Skeletal muscle satellite cell (primary cell): Measurements from ENCODE around the gene PLEKHO2.

ENCODE experiments used
- H3K27me3 ChIP-seq: 2 replicates; pipeline ENCODE4 v1.7.0; 2013; ENCODE audit warnings: low read length; ENCODE audit not compliant: control insufficient read depth, insufficient read depth
- H3K36me3 ChIP-seq: 2 replicates; pipeline ENCODE4 v1.7.0; 2013; ENCODE audit warnings: mild to moderate bottlenecking, control low read depth, low read length; ENCODE audit not compliant: insufficient read depth
- H3K4me1 ChIP-seq: 2 replicates; pipeline ENCODE4 v1.7.0; 2013; ENCODE audit warnings: low read length; ENCODE audit not compliant: control insufficient read depth, insufficient read depth
- H3K4me2 ChIP-seq: 2 replicates; pipeline ENCODE4 v1.7.0; 2013; ENCODE audit warnings: mild to moderate bottlenecking, low read length
- H3K4me3 ChIP-seq: 2 replicates; pipeline ENCODE4 v1.7.0; 2013; ENCODE audit warnings: low read length
- H3K9ac ChIP-seq: 2 replicates; pipeline ENCODE4 v1.7.0; 2013; ENCODE audit warnings: mild to moderate bottlenecking, low read depth, low read length, moderate library complexity
- H3K9me3 ChIP-seq: replicated peaks from 2 replicates; pipeline ENCODE4 v1.7.0; 2013; ENCODE audit warnings: mild to moderate bottlenecking, control low read depth, low read length

Gene PLEKHO2

DNA sequence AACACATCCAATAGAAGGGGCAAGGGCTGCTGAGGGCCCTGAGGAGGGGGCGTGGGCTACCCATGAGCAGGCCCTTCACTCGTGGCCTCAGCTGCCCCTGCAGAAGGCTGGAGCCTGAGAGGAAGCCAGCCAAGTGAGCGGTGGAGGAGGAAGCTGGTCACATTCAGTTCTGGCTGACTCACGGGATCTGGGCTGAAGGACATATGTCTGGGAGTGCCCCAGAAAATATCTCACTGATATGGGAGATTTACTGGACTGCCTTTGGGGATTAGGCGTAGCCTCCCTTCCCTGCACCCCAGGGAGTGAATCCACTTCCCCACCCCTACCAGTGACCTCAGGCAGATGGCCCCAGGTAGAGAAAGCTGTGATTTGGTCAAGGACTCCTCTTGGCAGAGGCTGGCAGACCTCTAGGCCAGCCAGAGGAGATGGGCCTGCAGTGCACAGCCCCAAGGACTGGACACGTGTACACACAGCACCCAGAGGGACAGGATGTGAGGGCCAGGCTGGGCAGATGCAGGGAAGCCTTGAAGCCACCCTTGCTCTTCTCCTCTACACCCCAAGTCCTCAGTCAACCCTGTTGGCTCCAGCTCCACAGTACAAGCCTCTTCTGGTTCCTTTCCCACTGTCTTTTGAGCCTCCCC is 55.8 kb downstream of the PLEKHO2 start:
- peak overlapping the region; percentile 54 for H3K9ac ChIP-seq
- no peaks in the 10 kb centered on the region for H3K27me3 ChIP-seq
- peak overlapping the region; percentile 24 for H3K4me2 ChIP-seq
- peaks cover 52% of the 10 kb centered on the region for H3K4me1 ChIP-seq
- H3K9me3 ChIP-seq, result no peaks in the 10 kb centered on the region
- H3K36me3 ChIP-seq, result no peaks in the 10 kb centered on the region
- no peak overlapping the region for H3K4me3 ChIP-seq

DNA sequence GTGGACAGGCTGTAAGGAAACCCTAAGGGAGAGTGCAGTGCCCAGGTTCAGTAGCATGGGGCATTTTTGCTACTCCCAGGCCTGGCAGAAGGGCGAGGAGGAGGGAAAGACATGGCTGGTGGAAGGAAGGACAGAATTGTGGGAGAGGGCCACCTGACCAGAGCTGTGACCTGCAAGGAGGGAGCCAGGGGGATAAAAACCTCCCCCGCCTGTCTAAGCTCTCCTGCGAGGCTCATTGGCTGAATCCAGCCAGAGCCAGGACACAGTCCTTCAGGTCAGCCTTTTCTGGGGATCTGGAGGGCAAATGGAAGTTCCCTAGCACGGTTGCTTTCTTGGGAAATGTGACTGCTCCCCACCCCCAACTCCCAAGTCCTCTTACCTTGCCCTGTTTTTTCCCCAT is 56.7 kb downstream of the PLEKHO2 start:
- H3K9me3 ChIP-seq, result no peaks in the 10 kb centered on the region
- H3K4me2 ChIP-seq, result no peak overlapping the region
- H3K4me3 ChIP-seq, result no peak overlapping the region
- peaks cover 50% of the 10 kb centered on the region for H3K4me1 ChIP-seq
- no peaks in the 10 kb centered on the region for H3K36me3 ChIP-seq
- H3K9ac ChIP-seq, result no peak overlapping the region
- H3K27me3 ChIP-seq, result no peaks in the 10 kb centered on the region

DNA sequence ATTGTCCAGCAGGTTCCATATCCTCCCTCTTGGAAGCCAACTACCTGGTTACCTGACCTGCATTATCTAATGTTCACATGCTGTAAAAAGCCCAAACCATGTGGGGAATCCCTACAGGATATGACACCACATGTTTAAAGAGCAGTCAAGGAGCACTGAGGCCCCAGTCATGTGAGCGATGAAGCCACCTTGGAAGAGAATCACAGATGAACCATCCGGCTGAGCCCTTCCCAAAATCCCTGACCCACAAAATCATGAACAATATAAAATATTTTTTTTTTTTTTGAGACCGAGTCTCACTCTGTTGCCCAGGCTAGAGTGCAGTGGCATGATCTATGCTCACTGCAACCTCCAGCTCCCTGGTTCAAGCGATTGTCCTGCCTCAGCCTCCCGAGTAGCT is 59.4 kb downstream of the PLEKHO2 start:
- Histone ChIP-seq H3K4me1 (peaks cover 28% of the 10 kb centered on the region), H3K36me3 (no peaks in the 10 kb centered on the region), H3K4me2 (no peak overlapping the region), H3K4me3 (no peak overlapping the region), H3K9ac (no peak overlapping the region), H3K27me3 (no peaks in the 10 kb centered on the region), H3K9me3 (no peaks in the 10 kb centered on the region)

DNA sequence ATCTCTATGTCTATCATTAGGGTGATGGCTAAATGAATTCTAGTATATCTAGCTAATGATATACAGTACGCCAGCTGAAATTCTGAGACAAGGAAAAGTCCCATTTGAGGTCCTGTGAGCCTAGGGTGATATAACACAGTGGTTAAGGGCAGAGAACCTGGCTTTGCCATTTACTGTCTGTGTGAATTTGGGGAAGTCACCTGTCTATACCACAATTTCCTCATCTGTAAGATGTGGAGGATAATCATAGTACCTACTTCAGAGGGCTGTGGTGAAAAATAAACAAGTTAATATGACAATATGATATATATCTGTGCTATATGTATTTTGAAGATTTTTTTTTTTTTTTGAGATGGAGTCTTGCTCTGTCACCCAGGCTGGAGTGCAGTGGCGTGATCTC is 60.2 kb downstream of the PLEKHO2 start:
- Histone ChIP-seq H3K4me1 (peaks cover 21% of the 10 kb centered on the region), H3K4me3 (no peak overlapping the region), H3K27me3 (no peaks in the 10 kb centered on the region)

DNA sequence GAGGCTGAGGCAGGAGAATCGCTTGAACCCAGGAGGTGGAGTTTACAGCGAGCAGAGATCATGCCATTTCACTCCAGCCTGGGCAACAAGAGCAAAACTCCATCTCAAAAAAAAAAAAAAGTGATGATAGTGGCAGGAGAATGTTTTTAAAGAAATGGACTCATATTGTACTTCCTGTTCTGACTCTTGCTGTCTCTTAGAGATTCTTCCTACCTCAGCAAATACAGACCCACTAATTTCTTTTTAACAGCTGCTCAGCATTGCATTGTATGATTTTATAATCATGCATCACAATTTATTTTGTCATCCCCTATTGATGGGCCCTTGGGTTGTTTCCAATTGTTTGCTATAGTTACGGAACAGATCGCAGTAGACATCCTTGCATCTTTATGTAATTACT is 61.1 kb downstream of the PLEKHO2 start:
- Histone ChIP-seq H3K36me3 (no peaks in the 10 kb centered on the region), H3K4me3 (no peak overlapping the region), H3K9ac (no peak overlapping the region), H3K4me2 (no peak overlapping the region), H3K4me1 (peaks cover 11% of the 10 kb centered on the region), H3K27me3 (no peaks in the 10 kb centered on the region), H3K9me3 (no peaks in the 10 kb centered on the region)

More for the DNA sequence above, 60.2 kb downstream of the PLEKHO2 start:
- no peaks in the 10 kb centered on the region for H3K36me3 ChIP-seq
- H3K9me3 ChIP-seq, result no peaks in the 10 kb centered on the region
- H3K9ac ChIP-seq, result no peak overlapping the region
- H3K4me2 ChIP-seq, result no peak overlapping the region

DNA sequence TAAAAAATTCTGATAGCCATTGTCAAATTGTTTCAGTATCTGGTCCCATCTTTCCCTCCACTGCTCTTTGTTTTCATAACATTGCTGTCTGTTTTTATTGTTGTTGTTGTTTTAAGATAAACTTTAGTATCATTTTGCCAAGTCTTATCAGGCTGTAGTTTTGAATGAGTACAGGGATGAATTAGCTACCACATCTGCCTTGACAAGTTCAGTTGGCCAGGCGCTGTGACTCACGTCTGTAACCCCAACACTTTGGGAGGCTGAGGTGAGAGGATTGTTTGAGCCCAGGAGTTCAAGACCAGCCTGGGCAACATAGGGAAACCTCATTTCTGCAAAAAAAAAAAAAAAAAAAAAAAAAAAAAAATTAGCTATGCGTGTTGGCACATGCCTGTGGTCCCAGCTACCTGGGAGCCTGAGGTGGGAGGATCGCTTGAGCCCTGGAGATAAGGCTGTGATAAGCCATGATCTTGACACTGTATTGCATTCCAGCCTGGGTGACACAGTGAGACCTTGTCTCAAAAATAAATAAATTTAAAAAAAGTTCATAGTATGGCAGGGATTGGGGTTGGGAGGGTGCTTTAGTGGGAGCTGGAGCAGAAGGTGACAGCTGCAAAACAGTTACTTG is 61.7 kb downstream of the PLEKHO2 start:
- Histone ChIP-seq H3K4me1 (peaks cover 5% of the 10 kb centered on the region), H3K27me3 (no peaks in the 10 kb centered on the region), H3K4me3 (no peak overlapping the region), H3K4me2 (no peak overlapping the region), H3K9me3 (no peaks in the 10 kb centered on the region), H3K9ac (no peak overlapping the region), H3K36me3 (no peaks in the 10 kb centered on the region)

DNA sequence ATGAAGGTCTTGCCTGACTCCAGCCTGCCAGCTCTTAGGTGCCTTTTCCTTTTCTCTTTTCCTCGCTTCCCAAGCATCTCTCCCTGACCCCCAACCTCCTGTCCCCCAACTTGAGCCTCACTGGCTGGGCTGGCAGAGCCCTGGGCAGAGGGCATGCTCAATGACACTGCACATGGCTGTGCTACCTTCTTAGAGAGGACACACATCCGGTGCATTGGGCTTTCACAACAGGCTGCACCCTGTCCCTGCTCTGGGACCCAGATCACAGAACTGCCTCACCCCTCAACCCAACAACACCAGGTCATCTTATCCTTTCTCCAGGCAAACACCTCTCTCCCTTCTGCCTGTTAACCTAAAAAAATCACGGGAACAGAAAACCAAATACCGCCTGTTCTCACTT is 62.5 kb downstream of the PLEKHO2 start:
- H3K4me1 ChIP-seq, result peaks cover 3% of the 10 kb centered on the region
- no peak overlapping the region for H3K4me2 ChIP-seq
- no peaks in the 10 kb centered on the region for H3K27me3 ChIP-seq
- no peak overlapping the region for H3K4me3 ChIP-seq
- H3K36me3 ChIP-seq, result no peaks in the 10 kb centered on the region
- H3K9me3 ChIP-seq, result no peaks in the 10 kb centered on the region
- H3K9ac ChIP-seq, result no peak overlapping the region

DNA sequence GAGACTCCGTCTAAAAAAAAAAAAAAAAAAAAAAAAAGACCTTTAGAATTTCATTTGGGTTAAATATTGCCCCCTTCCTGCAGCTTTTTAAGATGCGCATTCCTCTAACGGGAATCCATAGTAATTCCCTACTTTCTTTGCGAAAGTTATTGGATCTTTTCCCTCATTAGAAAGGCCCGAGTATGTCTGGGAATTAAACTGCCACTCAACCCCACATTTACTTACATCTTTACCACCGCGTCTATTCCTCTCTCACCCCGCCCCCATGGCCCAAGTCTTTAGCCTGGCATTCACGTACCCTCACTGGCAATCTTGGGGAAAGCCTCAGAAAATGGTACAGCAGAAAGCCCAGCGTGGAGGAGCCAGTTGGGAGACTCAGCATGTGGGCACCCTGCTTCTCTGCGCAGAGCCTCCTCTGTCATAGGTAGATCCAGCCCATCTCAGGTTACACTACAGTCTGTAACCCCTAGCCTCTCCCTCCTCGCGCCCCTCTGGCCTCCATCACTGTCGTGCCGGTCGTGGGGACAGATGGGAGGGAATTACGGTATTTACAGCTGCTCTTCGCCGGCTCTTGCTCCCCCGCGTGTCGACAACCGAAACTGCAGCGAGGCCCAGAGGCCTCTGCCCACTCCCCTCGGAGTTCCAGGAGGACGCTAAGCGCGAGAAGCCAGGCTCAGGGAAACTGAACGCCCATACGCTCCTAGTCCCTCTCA is 63.6 kb downstream of the PLEKHO2 start:
- peak overlapping the region; percentile 80 for H3K4me2 ChIP-seq
- no peaks in the 10 kb centered on the region for H3K36me3 ChIP-seq
- H3K9me3 ChIP-seq, result no peaks in the 10 kb centered on the region
- peak overlapping the region; percentile 37 for H3K9ac ChIP-seq
- H3K4me1 ChIP-seq, result peaks cover 3% of the 10 kb centered on the region
- H3K27me3 ChIP-seq, result no peaks in the 10 kb centered on the region
- peak overlapping the region; percentile 58 for H3K4me3 ChIP-seq

DNA sequence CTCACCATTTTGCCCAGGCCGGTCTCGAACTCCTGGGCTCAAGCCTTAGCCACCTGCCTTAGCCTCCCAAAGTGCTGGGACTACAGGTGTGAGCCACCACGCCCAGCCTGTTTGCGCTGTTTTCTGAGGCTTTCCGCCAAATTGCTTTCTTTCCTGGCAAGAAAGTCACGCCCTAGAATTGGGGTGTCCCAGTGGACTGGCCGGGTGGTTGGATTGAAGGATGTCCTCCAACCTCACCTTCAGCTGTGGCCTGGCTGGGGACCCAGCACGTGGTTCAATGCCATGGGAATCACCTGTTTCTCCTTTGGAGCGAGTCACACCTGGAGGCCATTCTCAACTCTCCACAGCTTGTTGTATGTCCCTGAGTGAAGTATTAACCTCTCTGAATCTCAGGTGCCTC is 64.2 kb downstream of the PLEKHO2 start:
- no peaks in the 10 kb centered on the region for H3K9me3 ChIP-seq
- no peak overlapping the region for H3K4me3 ChIP-seq
- H3K9ac ChIP-seq, result no peak overlapping the region
- no peaks in the 10 kb centered on the region for H3K27me3 ChIP-seq
- peaks cover 3% of the 10 kb centered on the region for H3K4me1 ChIP-seq
- H3K4me2 ChIP-seq, result peak overlapping the region; percentile 80
- no peaks in the 10 kb centered on the region for H3K36me3 ChIP-seq

DNA sequence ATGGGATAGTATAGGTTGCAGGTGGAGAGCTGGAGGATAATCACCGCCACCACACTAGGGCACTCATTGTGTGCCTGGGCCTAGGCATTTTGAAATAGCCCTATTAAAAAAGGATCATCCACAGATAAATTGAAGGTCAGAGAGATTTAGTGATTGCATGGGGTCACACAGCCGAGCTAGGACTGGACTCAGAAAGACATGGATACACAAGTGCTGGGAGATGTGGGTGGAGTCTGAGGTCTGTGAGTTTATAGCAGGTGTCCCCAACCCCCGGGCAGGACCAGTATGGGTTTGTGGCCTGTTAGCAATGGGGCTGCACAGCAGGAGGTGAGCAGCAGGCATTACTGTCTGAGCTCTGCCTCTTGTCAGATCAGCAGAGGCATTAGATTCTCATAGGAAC is 64.7 kb downstream of the PLEKHO2 start:
- no peak overlapping the region for H3K9ac ChIP-seq
- H3K36me3 ChIP-seq, result no peaks in the 10 kb centered on the region
- H3K4me1 ChIP-seq, result peaks cover 7% of the 10 kb centered on the region
- H3K9me3 ChIP-seq, result no peaks in the 10 kb centered on the region
- H3K4me2 ChIP-seq, result no peak overlapping the region
- H3K27me3 ChIP-seq, result no peaks in the 10 kb centered on the region
- H3K4me3 ChIP-seq, result no peak overlapping the region

DNA sequence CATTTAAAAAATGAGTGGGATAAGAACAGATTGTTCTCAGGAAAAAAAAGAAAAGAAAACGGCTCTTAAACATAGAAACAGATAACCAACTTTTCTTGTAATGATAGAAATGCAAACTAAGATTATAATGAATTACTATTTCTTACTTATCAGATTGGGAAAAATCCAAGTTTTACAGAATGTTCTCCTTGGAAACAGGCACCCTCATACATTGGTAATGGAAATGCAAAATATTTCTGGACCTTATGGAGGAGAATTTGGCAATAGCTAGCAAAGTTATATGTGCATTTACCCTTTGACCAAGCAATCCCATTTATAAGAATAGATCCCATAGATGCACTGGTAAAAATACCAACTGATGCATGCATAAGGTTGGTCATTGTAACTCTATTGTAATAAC is 66.3 kb downstream of the PLEKHO2 start:
- Histone ChIP-seq H3K9me3 (no peaks in the 10 kb centered on the region), H3K36me3 (no peaks in the 10 kb centered on the region), H3K27me3 (no peaks in the 10 kb centered on the region), H3K4me3 (no peak overlapping the region), H3K9ac (no peak overlapping the region), H3K4me2 (no peak overlapping the region), H3K4me1 (peaks cover 8% of the 10 kb centered on the region)

DNA sequence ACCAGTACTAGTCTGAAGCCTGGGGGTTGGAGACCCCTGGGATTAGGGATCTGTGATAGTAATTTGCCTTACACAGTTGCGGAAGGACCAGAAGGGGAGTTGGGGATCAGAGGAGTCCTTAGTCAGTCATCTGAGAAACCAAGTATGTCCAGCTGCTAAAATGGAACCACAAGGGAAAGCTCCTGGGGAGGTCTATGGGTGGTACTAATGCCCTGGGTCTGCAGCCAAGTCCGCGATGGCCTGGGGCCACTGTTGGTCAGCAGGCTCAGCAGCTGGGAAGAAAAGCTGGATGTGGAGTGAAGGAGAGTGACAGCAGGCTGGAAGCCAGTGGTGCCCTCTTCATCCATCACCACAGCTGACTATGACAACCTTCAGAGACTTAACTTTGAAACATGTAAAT is 67.8 kb downstream of the PLEKHO2 start:
- Histone ChIP-seq H3K9me3 (no peaks in the 10 kb centered on the region), H3K36me3 (no peaks in the 10 kb centered on the region), H3K9ac (no peak overlapping the region), H3K4me3 (no peak overlapping the region), H3K27me3 (no peaks in the 10 kb centered on the region), H3K4me1 (peaks cover 8% of the 10 kb centered on the region), H3K4me2 (no peak overlapping the region)
